A549 (cell line): ENCODE measurements around the gene EEF2.

Experiments used
- PHF8 ChIP-seq: fragments of 200-600 bp; sonication (generic); IDR thresholded peaks from 2 replicates; pipeline ENCODE4 v1.6.1; 2016; ENCODE audit warnings: low read depth, mild to moderate bottlenecking, antibody characterized with exemption, moderate library complexity, borderline replicate concordance
- TF ChIP-seq, protein P1 (sequence below): fragments of 200-600 bp; sonication (generic); IDR thresholded peaks from 2 replicates; pipeline ENCODE4 v1.6.1; 2016; ENCODE audit warnings: antibody characterized with exemption, mild to moderate bottlenecking, moderate library complexity
- TF ChIP-seq, protein P2 (sequence below): fragments of >200 bp; sonication (Bioruptor Twin); formaldehyde crosslinking; IDR thresholded peaks from 3 replicates; pipeline ENCODE4 v1.5.1; 2016
- TF ChIP-seq, protein P3 (sequence below): fragments of 150-350 bp; IDR thresholded peaks from 2 replicates; pipeline ENCODE4 v1.6.1; 2014; ENCODE audit warnings: low read depth, mild to moderate bottlenecking, low read length

DNA sequence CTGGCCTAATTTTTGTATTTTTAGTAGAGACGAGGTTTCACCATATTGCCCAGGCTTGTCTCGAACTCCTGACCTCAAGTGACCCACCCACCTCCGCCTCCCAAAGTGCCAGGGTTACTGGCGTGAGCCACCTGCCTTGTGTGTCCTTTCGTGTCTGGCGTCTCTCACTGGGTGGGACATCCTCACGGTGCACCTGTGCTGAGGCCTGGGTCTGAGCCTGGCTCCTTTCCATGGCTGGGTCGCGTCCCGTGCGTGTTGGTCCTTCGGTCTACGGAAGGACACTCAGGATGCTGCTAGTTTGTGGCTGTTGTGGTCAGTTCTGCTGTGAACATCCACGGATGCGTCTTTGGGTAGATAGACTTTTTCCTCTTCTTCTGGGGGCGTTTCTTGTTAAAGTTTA is 41.9 kb upstream of the EEF2 start:
- no peak for TF ChIP-seq PHF8
- TF ChIP-seq, protein P1, sequence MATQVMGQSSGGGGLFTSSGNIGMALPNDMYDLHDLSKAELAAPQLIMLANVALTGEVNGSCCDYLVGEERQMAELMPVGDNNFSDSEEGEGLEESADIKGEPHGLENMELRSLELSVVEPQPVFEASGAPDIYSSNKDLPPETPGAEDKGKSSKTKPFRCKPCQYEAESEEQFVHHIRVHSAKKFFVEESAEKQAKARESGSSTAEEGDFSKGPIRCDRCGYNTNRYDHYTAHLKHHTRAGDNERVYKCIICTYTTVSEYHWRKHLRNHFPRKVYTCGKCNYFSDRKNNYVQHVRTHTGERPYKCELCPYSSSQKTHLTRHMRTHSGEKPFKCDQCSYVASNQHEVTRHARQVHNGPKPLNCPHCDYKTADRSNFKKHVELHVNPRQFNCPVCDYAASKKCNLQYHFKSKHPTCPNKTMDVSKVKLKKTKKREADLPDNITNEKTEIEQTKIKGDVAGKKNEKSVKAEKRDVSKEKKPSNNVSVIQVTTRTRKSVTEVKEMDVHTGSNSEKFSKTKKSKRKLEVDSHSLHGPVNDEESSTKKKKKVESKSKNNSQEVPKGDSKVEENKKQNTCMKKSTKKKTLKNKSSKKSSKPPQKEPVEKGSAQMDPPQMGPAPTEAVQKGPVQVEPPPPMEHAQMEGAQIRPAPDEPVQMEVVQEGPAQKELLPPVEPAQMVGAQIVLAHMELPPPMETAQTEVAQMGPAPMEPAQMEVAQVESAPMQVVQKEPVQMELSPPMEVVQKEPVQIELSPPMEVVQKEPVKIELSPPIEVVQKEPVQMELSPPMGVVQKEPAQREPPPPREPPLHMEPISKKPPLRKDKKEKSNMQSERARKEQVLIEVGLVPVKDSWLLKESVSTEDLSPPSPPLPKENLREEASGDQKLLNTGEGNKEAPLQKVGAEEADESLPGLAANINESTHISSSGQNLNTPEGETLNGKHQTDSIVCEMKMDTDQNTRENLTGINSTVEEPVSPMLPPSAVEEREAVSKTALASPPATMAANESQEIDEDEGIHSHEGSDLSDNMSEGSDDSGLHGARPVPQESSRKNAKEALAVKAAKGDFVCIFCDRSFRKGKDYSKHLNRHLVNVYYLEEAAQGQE = no peak
- TF ChIP-seq, protein P2, sequence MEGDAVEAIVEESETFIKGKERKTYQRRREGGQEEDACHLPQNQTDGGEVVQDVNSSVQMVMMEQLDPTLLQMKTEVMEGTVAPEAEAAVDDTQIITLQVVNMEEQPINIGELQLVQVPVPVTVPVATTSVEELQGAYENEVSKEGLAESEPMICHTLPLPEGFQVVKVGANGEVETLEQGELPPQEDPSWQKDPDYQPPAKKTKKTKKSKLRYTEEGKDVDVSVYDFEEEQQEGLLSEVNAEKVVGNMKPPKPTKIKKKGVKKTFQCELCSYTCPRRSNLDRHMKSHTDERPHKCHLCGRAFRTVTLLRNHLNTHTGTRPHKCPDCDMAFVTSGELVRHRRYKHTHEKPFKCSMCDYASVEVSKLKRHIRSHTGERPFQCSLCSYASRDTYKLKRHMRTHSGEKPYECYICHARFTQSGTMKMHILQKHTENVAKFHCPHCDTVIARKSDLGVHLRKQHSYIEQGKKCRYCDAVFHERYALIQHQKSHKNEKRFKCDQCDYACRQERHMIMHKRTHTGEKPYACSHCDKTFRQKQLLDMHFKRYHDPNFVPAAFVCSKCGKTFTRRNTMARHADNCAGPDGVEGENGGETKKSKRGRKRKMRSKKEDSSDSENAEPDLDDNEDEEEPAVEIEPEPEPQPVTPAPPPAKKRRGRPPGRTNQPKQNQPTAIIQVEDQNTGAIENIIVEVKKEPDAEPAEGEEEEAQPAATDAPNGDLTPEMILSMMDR = no peak
- TF ChIP-seq, protein P3, sequence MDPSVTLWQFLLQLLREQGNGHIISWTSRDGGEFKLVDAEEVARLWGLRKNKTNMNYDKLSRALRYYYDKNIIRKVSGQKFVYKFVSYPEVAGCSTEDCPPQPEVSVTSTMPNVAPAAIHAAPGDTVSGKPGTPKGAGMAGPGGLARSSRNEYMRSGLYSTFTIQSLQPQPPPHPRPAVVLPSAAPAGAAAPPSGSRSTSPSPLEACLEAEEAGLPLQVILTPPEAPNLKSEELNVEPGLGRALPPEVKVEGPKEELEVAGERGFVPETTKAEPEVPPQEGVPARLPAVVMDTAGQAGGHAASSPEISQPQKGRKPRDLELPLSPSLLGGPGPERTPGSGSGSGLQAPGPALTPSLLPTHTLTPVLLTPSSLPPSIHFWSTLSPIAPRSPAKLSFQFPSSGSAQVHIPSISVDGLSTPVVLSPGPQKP = no peak
